VCaP (cell line): ENCODE results near the gene PROP1.
"Not testable (repeated sequence)": the region's sequence is repeated elsewhere in the genome, so short reads cannot be mapped to it uniquely, and the experiment has no call there.

Source experiments
- H3K27ac ChIP-seq: fragments of 450-650 bp; 2 replicates; pipeline ENCODE4 v1.5.1; 2017
- CTCF ChIP-seq: fragments of 450-650 bp; conservative IDR thresholded peaks from 2 replicates; pipeline ENCODE4 v1.5.1; 2017; ENCODE audit warnings: mild to moderate bottlenecking, moderate library complexity

PROP1 gene

GRCh38 chr5:177983763-177984583 is 12.1 kb downstream of the PROP1 start:
- no peak overlapping the region for H3K27ac ChIP-seq
- no peak for TF ChIP-seq CTCF

GRCh38 chr5:177982956-177983355 is 13.1 kb downstream of the PROP1 start:
- H3K27ac ChIP-seq = no peak overlapping the region

DNA sequence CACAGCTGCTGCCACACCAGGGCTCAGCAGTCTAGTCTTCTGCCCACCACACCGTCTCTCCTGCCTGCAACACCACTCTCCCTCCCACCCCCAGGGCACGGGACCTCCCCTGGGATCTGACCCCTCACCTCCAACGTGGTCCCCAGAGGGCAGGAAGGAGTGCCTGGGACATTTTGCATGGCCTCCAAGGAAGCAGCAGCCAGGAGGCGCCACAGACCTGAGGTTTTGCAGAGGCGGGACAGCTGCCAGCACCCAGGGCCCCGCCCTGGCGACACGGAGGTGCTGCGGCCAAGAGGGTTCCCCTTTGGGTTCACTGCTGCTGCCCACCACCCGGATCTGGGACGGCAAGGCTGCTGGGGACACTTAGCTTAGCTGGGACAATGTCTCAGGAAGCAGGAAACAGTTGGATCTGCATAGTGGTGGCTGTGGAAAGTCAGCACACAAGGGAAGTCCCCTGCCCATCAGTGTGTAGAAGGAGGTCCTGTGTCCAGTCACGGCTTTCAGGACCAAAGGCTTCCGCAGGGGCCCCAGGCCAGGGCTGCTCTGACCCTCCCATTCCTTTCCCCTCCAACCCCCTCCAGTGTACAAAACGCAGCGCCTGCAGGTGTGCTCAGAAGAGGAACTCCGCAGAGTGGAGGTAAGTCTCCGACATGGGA is 13.8 kb downstream of the PROP1 start:
- TF ChIP-seq CTCF = peak; percentile 67
- H3K27ac ChIP-seq = no peak overlapping the region

More at GRCh38 chr5:177982956-177983355, 13.1 kb downstream of the PROP1 start:
- no peak for TF ChIP-seq CTCF

DNA sequence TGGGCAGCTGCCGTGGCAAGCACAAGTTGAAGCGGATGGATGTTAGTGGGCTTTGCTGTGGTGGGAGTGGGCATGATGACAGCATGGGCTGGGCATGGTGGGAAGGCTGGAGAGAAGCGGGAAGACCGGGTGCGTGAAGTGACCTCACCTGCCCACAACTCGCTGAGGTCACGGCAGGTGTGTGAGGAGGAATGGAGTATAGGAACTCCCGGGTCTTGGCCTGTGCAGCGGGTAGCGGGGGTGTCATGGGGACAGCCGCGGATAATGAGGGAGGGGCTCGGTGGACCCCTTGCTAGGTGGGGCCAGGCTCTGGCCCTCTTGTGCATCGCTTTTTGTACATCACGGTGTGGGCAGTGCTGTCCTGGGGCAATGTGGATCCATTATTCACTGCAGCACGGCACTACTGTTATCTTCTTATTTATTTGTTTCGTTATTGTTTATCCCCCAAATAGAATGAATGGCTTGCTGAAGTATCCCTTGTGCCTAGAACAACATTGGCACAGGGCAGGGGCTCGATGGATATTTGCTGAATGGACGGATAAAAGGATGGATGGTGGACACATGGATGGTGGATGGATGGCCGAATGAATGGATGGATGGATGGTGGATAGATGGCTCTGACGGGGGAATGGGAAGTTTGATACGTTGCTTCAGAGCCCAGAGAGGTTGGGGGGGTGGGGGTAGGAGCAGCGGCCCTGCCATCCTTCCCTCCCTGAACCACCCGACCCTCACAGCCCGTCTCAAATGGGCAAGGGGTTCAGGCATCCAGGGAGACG is 14.6 kb downstream of the PROP1 start:
- TF ChIP-seq CTCF = no peak
- no peak overlapping the region for H3K27ac ChIP-seq

GRCh38 chr5:177980743-177981151 is 15.3 kb downstream of the PROP1 start:
- H3K27ac ChIP-seq = no peak overlapping the region
- TF ChIP-seq CTCF = no peak

GRCh38 chr5:177977600-177977999 is 18.4 kb downstream of the PROP1 start:
- H3K27ac ChIP-seq = not testable (repeated sequence)

DNA sequence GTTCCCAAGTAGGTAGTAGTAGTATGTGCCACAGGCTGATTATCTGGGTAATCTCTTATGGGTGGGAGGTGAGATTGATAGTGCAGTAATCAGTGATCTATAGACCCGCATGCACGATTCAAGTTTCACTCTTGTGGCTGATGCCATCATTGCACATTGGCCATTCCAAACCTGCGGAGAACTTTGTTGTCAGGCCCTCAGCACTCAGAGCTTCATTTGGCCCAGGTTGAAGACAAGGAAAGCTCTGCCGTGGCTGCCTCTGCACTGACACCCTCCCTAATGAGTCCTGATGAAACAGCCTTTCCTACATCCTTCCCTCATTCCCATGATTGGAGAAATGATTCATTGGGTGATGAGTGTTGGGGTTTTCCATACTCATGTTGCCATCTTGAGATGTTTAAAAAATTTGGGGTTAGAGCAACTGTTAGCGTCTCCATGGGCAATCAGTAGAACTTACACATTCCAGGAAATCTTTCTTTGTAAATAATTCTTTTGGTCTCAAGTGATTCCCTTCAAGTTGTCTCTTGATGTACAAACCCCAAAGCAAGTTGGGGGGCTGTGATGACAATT is 22.9 kb downstream of the PROP1 start:
- H3K27ac ChIP-seq = no peak overlapping the region
- no peak for TF ChIP-seq CTCF
